ENCODE results near the gene SMURF2.

Gene SMURF2

DNA sequence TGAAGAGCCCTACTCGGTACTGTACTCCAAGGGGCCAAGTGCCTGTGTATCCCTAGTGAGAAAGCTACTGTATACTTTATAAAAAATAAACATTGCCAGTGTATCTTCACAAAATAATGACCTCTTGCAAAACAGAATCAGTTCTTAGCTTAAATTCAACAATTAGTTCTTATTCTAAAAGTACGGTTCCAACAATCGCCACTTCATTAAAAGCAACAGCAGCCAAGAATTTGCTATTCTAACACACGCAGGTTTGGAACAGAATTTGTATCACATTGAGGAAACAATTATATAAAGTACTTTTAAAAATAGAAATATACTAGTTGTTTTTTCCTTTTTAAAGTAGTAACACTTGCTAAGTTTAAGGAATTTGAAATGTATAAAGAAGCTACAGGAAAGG is 106.8 kb downstream of the SMURF2 start:
- no peak overlapping the region for H3K4me3 ChIP-seq (replicated peaks in 1 of 2; ENCODE audit: low read depth in 2 of 2, low read length in 2 of 2)
- TF ChIP-seq, protein P1, sequence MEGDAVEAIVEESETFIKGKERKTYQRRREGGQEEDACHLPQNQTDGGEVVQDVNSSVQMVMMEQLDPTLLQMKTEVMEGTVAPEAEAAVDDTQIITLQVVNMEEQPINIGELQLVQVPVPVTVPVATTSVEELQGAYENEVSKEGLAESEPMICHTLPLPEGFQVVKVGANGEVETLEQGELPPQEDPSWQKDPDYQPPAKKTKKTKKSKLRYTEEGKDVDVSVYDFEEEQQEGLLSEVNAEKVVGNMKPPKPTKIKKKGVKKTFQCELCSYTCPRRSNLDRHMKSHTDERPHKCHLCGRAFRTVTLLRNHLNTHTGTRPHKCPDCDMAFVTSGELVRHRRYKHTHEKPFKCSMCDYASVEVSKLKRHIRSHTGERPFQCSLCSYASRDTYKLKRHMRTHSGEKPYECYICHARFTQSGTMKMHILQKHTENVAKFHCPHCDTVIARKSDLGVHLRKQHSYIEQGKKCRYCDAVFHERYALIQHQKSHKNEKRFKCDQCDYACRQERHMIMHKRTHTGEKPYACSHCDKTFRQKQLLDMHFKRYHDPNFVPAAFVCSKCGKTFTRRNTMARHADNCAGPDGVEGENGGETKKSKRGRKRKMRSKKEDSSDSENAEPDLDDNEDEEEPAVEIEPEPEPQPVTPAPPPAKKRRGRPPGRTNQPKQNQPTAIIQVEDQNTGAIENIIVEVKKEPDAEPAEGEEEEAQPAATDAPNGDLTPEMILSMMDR (IDR thresholded peaks at IDR 0.05; ENCODE audit: low read depth, low read length), result no peak
- no peak for DNase-seq (ENCODE audit: low read depth in 2 of 2)

DNA sequence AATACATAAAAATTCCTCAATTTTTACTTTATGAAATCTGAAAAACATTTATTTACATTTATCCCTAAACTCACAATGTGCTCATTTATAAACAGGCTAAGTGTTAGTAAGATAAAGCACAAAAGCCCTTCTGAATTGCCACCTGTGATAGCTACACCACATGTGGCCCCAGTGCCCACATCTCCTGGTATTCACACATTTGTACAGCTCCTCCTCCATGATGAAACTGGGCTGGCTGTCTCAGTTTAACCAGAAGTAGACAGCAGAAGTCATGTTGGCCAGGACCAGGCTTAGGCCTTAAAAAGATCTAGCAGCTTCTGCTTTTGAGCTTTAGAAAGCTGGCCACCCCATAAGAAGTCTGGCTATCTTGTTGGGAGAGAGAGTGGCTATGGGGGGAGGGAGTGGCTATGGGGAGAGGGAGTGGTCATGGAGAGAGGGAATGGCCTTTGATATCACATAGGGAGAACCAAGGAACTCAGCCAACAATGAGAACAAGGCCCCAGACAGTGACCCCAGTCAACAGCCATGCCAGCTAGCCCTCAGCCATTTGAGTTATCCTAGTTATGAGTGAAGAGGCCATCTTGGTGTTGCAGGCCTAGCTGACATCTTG is 108.0 kb downstream of the SMURF2 start:
- H3K4me3 ChIP-seq (replicated peaks in 1 of 2; ENCODE audit: low read depth in 2 of 2, low read length in 2 of 2), result no peak overlapping the region
- no peak for DNase-seq (ENCODE audit: low read depth in 2 of 2)
- TF ChIP-seq, protein P1 (IDR thresholded peaks at IDR 0.05; ENCODE audit: low read depth, low read length), result no peak

DNA sequence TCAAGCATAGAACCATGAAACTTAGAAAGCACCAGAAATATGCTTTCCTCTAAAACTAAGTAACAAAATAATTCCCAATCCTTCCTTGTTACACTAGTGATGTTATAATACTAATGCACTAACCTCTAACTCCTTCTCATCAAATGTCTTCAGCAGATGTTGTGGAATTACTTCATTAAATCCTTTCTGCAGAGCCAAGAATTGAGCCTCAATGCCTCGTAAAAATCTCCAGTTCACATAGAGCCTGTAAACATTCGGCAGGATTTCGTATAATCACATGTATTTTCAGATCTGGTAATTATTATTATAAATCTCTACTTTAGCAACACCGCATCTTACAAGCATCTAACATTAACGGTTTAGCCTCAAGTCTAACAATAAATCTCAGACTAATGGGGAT is 110.6 kb downstream of the SMURF2 start:
- DNase-seq (ENCODE audit: low read depth in 2 of 2), result no peak
- H3K4me3 ChIP-seq (replicated peaks in 1 of 2; ENCODE audit: low read depth in 2 of 2, low read length in 2 of 2), result no peak overlapping the region
- TF ChIP-seq, protein P1 (IDR thresholded peaks at IDR 0.05; ENCODE audit: low read depth, low read length), result no peak

DNA sequence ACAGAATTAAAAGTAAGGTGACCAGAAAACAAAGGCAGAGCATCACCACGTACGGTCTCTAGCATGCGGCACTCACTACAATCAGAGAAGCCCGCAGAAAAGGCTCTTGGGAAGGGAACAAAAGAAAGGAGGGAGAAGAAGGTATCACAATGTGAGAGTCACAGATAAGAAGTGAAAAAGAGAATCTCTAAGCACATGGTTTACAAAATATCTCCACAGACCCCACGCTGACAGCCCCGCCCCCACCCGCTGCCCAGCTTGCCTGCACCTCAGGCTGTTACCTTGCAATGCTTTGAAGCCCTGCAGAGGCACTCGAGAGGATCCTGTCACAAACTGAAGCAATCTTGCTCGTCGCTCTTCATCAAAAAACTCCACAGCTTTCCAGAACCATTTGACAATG is 114.8 kb downstream of the SMURF2 start:
- TF ChIP-seq, protein P1 (IDR thresholded peaks at IDR 0.05; ENCODE audit: low read depth, low read length), result no peak
- no peak overlapping the region for H3K4me3 ChIP-seq (replicated peaks in 1 of 2; ENCODE audit: low read depth in 2 of 2, low read length in 2 of 2)
- no peak for DNase-seq (ENCODE audit: low read depth in 2 of 2)

DNA sequence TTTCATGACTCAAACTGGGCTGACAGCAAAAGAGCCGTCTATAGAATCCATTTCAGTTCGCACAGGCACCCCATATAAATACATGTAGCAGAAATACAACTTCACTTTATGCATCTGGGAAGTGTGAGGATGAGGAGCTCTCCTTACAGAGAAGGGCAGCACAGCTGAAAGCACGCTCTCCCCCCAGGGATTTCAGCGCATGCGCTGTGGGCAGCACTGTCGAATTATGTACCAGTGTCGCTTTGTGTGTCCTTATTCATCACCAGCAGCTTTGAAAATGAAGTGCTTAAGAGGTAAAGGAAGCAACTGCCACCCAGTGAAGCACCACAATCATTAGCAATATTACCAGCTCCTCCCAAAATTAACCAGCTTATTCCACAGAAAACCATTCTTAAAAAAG is 115.4 kb downstream of the SMURF2 start:
- TF ChIP-seq, protein P1 (IDR thresholded peaks at IDR 0.05; ENCODE audit: low read depth, low read length), result no peak
- no peak for DNase-seq (ENCODE audit: low read depth in 2 of 2)
- H3K4me3 ChIP-seq (replicated peaks in 1 of 2; ENCODE audit: low read depth in 2 of 2, low read length in 2 of 2), result no peak overlapping the region

DNA sequence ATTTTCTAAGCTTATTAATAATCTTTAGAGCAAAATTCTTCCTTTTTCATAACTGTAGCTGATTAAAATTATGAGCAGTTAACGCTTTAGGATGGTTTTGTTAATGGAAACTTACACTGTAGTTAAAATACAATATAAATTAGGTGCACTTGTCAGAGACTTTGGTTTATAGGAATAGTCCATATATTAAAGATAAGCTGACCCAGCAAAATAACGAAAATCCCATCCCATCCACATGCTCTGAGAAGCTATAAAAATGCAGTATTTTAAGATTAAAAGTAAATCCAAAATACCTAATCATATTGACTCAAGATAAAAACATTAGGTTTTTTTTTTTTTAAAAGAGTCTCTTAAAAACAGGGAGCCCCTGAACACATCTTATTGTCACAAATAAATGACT is 117.4 kb downstream of the SMURF2 start:
- no peak for DNase-seq (ENCODE audit: low read depth in 2 of 2)
- H3K4me3 ChIP-seq (replicated peaks in 1 of 2; ENCODE audit: low read depth in 2 of 2, low read length in 2 of 2), result no peak overlapping the region
- TF ChIP-seq, protein P1 (IDR thresholded peaks at IDR 0.05; ENCODE audit: low read depth, low read length), result no peak

All from cardiac fibroblast (primary cell).